Fibroblast of lung (primary cell): ENCODE measurements around the gene RGS7. TPM values are rescaled to one million over a fixed set of nuclear protein-coding genes. Genes with fewer than 3 reads are reported as not detected.

Source experiments
- DNase-seq, 2 donors: peaks; one replicate each; pipeline versions ENCODE4 v3.0.0 to v3.0.0-alpha.2; 2010; ENCODE audit warnings: low read depth in 2 of 2
- H2AFZ ChIP-seq: 2 replicates; pipeline ENCODE4 v1.5.1; 2012; ENCODE audit warnings: low read length, control low read depth, inconsistent platforms
- H3K27ac ChIP-seq: 2 replicates; pipeline ENCODE4 v1.5.1; 2011; ENCODE audit warnings: low read length, control low read depth; ENCODE audit not compliant: insufficient read depth
- H3K27me3 ChIP-seq: 2 replicates; pipeline ENCODE4 v1.5.1; 2011; ENCODE audit warnings: mild to moderate bottlenecking, low read length; ENCODE audit not compliant: control insufficient read depth, insufficient read depth
- H3K36me3 ChIP-seq: 2 replicates; pipeline ENCODE4 v1.5.1; 2011; ENCODE audit warnings: low read length; ENCODE audit not compliant: control insufficient read depth, insufficient read depth
- H3K4me1 ChIP-seq: 2 replicates; pipeline ENCODE4 v1.5.1; 2011; ENCODE audit warnings: low read length; ENCODE audit not compliant: control insufficient read depth, insufficient read depth; ENCODE audit errors: extremely low read depth
- H3K4me2 ChIP-seq: 2 replicates; pipeline ENCODE4 v1.5.1; 2011; ENCODE audit warnings: low read length, control low read depth; ENCODE audit not compliant: insufficient read depth; ENCODE audit errors: extremely low read depth
- H3K4me3 ChIP-seq, 4 experiments: fragments of 200-600 bp in 1 of 4; sonication (generic) in 1 of 4; replicated peaks in 1 of 4; 2 replicates each; pipeline ENCODE4 v1.5.1; 2011 to 2016; ENCODE audit warnings: low read length in 4 of 4, low read depth in 3 of 4, mild to moderate bottlenecking in 3 of 4, control low read depth in 2 of 4, inconsistent platforms in 1 of 4, mixed read lengths in 1 of 4; ENCODE audit not compliant: insufficient read depth in 1 of 4; ENCODE audit errors: control extremely low read depth in 1 of 4
- H3K79me2 ChIP-seq: 2 replicates; pipeline ENCODE4 v1.5.1; 2012; ENCODE audit warnings: mild to moderate bottlenecking, low read length, inconsistent platforms; ENCODE audit not compliant: control insufficient read depth, insufficient read depth
- H3K9ac ChIP-seq: 2 replicates; pipeline ENCODE4 v1.5.1; 2011; ENCODE audit warnings: mild to moderate bottlenecking, low read length, control low read depth; ENCODE audit not compliant: insufficient read depth
- H3K9me3 ChIP-seq: 2 replicates; pipeline ENCODE4 v1.5.1; 2012; ENCODE audit warnings: low read depth, low read length; ENCODE audit not compliant: control insufficient read depth, insufficient read depth
- H4K20me1 ChIP-seq: 2 replicates; pipeline ENCODE4 v1.5.1; 2011; ENCODE audit warnings: low read length; ENCODE audit not compliant: control insufficient read depth, insufficient read depth; ENCODE audit errors: extremely low read depth
- CTCF ChIP-seq, 2 donors: IDR thresholded peaks in 1 of 2; conservative IDR thresholded peaks in 1 of 2; 1 replicate in 1 of 2; 2 replicates in 1 of 2; pipeline ENCODE4 v1.5.1; 2011 to 2012; ENCODE audit warnings: low read length in 2 of 2, control low read depth in 1 of 2, inconsistent platforms in 1 of 2, low read depth in 1 of 2, mild to moderate bottlenecking in 1 of 2
- EZH2 ChIP-seq: IDR thresholded peaks from 2 replicates; pipeline ENCODE4 v1.5.1; 2012; ENCODE audit warnings: low read length, control low read depth, mild to moderate bottlenecking; ENCODE audit errors: missing control alignments
- polyA plus RNA-seq, 2 donors: library from polyadenylated mRNA; depleted of rRNA in 1 of 2; stranded (reverse) in 1 of 2; unstranded in 1 of 2; fragments of >200 nt; gene quantifications; 2 replicates each; pipeline ENCODE4 v1.2.1, GENCODE V29; 2011 to 2012; ENCODE audit warnings: missing spikeins in 1 of 2
- total RNA-seq: library from RNA; depleted of rRNA; stranded (reverse); fragments of >200 nt; gene quantifications from 2 replicates; pipeline ENCODE4 v1.2.1, GENCODE V29; 2014

The RGS7 gene
- total and polyA plus RNA-seq, 2 donors (not counting 1 experiment from before 2014, with no cell fraction given) = 3.6 to 4.2 TPM

- H2AFZ ChIP-seq = no peak overlapping the region
- no peak overlapping the region for H3K27ac ChIP-seq
- H3K4me2 ChIP-seq = no peak overlapping the region
- TF ChIP-seq EZH2 = no peak
- H3K27me3 ChIP-seq = no peaks in the 10 kb centered on the region
- no peak for DNase-seq
- H3K9ac ChIP-seq = no peak overlapping the region
- no peaks in the 10 kb centered on the region for H4K20me1 ChIP-seq
- no peaks in the 10 kb centered on the region for H3K36me3 ChIP-seq
- H3K9me3 ChIP-seq = no peaks in the 10 kb centered on the region
- H3K4me1 ChIP-seq = no peaks in the 10 kb centered on the region
- no peaks in the 10 kb centered on the region for H3K79me2 ChIP-seq
- H3K4me3 ChIP-seq = no peak overlapping the region
Measured at GRCh38 chr1:241274693-241275092, 82.3 kb downstream of the RGS7 start.

- no peak overlapping the region for H3K4me2 ChIP-seq
- no peak overlapping the region for H3K27ac ChIP-seq
- no peaks in the 10 kb centered on the region for H3K36me3 ChIP-seq
- H4K20me1 ChIP-seq = no peaks in the 10 kb centered on the region
- DNase-seq = no peak
- no peaks in the 10 kb centered on the region for H3K27me3 ChIP-seq
- no peak for TF ChIP-seq CTCF (conservative IDR thresholded peaks at IDR 0.05 in 1 of 2, IDR thresholded peaks at IDR 0.05 in 1 of 2; ENCODE audit: low read depth in 1 of 2, low read length in 2 of 2)
- TF ChIP-seq EZH2 = no peak
- H3K79me2 ChIP-seq = no peaks in the 10 kb centered on the region
- no peaks in the 10 kb centered on the region for H3K9me3 ChIP-seq
- H3K4me1 ChIP-seq = no peaks in the 10 kb centered on the region
- H2AFZ ChIP-seq = no peak overlapping the region
- H3K4me3 ChIP-seq = no peak overlapping the region
- no peak overlapping the region for H3K9ac ChIP-seq
Measured at GRCh38 chr1:241272828-241273227, 84.2 kb downstream of the RGS7 start.

- Histone ChIP-seq H3K27ac (no peak overlapping the region), H3K4me1 (no peaks in the 10 kb centered on the region), H3K79me2 (no peaks in the 10 kb centered on the region), H3K36me3 (no peaks in the 10 kb centered on the region), H3K9ac (no peak overlapping the region), H3K4me3 (no peak overlapping the region), H4K20me1 (no peaks in the 10 kb centered on the region), H3K27me3 (no peaks in the 10 kb centered on the region), H3K9me3 (no peaks in the 10 kb centered on the region), H2AFZ (no peak overlapping the region), H3K4me2 (no peak overlapping the region)
- no peak for TF ChIP-seq EZH2
- TF ChIP-seq CTCF (conservative IDR thresholded peaks at IDR 0.05 in 1 of 2, IDR thresholded peaks at IDR 0.05 in 1 of 2; ENCODE audit: low read depth in 1 of 2, low read length in 2 of 2) = no peak
- DNase-seq = no peak
Measured at GRCh38 chr1:241271427-241271826, 85.6 kb downstream of the RGS7 start.
